Heart left ventricle (tissue), 16 donors: Measurements from ENCODE around the gene TPSD1. TPM values are rescaled to one million over a fixed set of nuclear protein-coding genes. Genes with fewer than 3 reads are reported as not detected.
A peak's percentile ranks its signal among the peaks of the same experiment; 100 is the strongest.

Source experiments
- ATAC-seq, 4 donors: fragments of 200-7000 bp; cut with Tn5 transposase; one replicate each; pipeline ENCODE4 v1.9.1; 2020 to 2022; ENCODE audit warnings: moderate library complexity in 4 of 4, mild to moderate bottlenecking in 3 of 4, moderate number of reproducible peaks in 1 of 4
- DNase-seq, 5 donors: peaks; one replicate each; pipeline ENCODE4 v3.0.0-alpha.2; 2020
- H3K27ac ChIP-seq, 12 donors: fragments of 200-600 bp; sonication (generic) in 4 of 12; one replicate each; pipeline versions ENCODE4 v1.5.0 to v1.8.0; 2016 to 2022; ENCODE audit warnings: mild to moderate bottlenecking in 2 of 12
- H3K27me3 ChIP-seq, 9 donors: fragments of 200-600 bp; sonication (generic) in 2 of 9; one replicate each; pipeline versions ENCODE4 v1.5.1 to v1.8.0; 2016 to 2022; ENCODE audit warnings: mild to moderate bottlenecking in 3 of 9
- H3K36me3 ChIP-seq, 9 donors: fragments of 200-600 bp; sonication (generic) in 2 of 9; one replicate each; pipeline versions ENCODE4 v1.5.0 to v1.8.0; 2018 to 2022; ENCODE audit warnings: mild to moderate bottlenecking in 2 of 9
- H3K4me1 ChIP-seq, 12 donors: fragments of 200-600 bp; sonication (generic) in 4 of 12; one replicate each; pipeline versions ENCODE4 v1.5.0 to v1.8.0; 2016 to 2022; ENCODE audit warnings: mild to moderate bottlenecking in 3 of 12
- H3K4me3 ChIP-seq, 12 donors: fragments of 200-600 bp; sonication (generic) in 4 of 12; one replicate each; pipeline versions ENCODE4 v1.5.0 to v1.8.0; 2017 to 2022; ENCODE audit warnings: mild to moderate bottlenecking in 9 of 12, moderate library complexity in 4 of 12
- H3K9me3 ChIP-seq, 12 donors: fragments of 200-600 bp; sonication (generic) in 4 of 12; one replicate each; pipeline versions ENCODE4 v1.5.0 to v1.8.0; 2016 to 2022; ENCODE audit warnings: mild to moderate bottlenecking in 1 of 12
- POLR2A ChIP-seq, 2 donors: fragments of 450-650 bp; IDR thresholded peaks; one replicate each; pipeline ENCODE4 v1.6.1; 2017; ENCODE audit warnings: antibody characterized with exemption in 2 of 2, mild to moderate bottlenecking in 2 of 2, moderate library complexity in 2 of 2
- WGBS, 4 donors: extraction: QIAGEN DNeasy Blood & Tissue Kit in 2 of 4; methylation state at CpG; one replicate each; pipeline versions ENCODE4 v1.1.5 to v1.1.7; 2013 to 2018; 5-methylcytosine and 5-hydroxymethylcytosine counted together
- intact Hi-C, 10 donors: fragments of 100-400 bp; cut with DNase I; formaldehyde crosslinking; loops; one replicate each; pipeline versions ENCODE4 v1.11.1 to v1.14.2; 2022
- polyA plus RNA-seq, 2 donors: library from polyadenylated mRNA; stranded (reverse); fragments of 200-250 nt; gene quantifications; one replicate each; pipeline ENCODE4 v1.2.3, GENCODE V29; 2013
- total RNA-seq, 9 donors: library from RNA; depleted of rRNA in 2 of 9; stranded (reverse); fragments of >200 nt in 2 of 9; fragmentation: NEBNext Ultra II Directional in 3 of 9; extraction: Animal tissue kit (Norgen Biotek cat#: 25700) in 3 of 9; gene quantifications; one replicate each; pipeline versions ENCODE4 v1.1.0 to v1.2.4, GENCODE V29; 2016 to 2023
- TF ChIP-seq, protein P1 (sequence below), 12 donors: fragments of 200-600 bp; sonication (generic) in 4 of 12; IDR thresholded peaks; one replicate each; pipeline versions ENCODE4 v1.5.0 to v1.8.0; 2018 to 2022; ENCODE audit warnings: antibody characterized with exemption in 12 of 12, mild to moderate bottlenecking in 5 of 12
- donor health status: ischemic (EF 13 %, LVEDD 7.1; RV severe dilation, severe dysfunction).
- donor health status: healthy with polysubstance abuse.
- donor health status: DM: no; HTN: yes; CAD: no.
- donor health status: DM: no; HTN: no; CAD: no.
- donor health status: ischemic (EF 25% LVEDD 6.9; RV normal size, moderate dysfunction).
- donor health status: ischemic (EF 25% LVEDD 5.7; RV mildly dilated, moderate dysfunction).
- donor health status: healthy.
- donor health status: DM: yes; HTN: yes; CAD: no.
- donor health status: ischemic (EF 35%, LVEDD 5.7; RV mildly dilated, moderate dysfunction).
- donor health status: nonischemic (EF 11% LVEDD 7.7; RV severe dilation, severe dysfunction).
- donor health status: DM: yes; HTN: yes; CAD: no.
- donor health status: PGD.
- donor health status: ischemic (EF 29% LVEDD 5.4; RV normal size, mild dysfunction).
- donor health status: nonischemic (EF 23%, LVEDD 6.1; RV moderate dilation, normal function).

Gene TPSD1
- total and polyA plus RNA-seq, 11 donors = 0.17 to 0.38 TPM; not detected in 9

GRCh38 chr16:1299868-1300203, 44.0 kb downstream of the TPSD1 start:
- TF ChIP-seq POLR2A (IDR thresholded peaks at IDR 0.05) = no peak
- TF ChIP-seq, protein P1, sequence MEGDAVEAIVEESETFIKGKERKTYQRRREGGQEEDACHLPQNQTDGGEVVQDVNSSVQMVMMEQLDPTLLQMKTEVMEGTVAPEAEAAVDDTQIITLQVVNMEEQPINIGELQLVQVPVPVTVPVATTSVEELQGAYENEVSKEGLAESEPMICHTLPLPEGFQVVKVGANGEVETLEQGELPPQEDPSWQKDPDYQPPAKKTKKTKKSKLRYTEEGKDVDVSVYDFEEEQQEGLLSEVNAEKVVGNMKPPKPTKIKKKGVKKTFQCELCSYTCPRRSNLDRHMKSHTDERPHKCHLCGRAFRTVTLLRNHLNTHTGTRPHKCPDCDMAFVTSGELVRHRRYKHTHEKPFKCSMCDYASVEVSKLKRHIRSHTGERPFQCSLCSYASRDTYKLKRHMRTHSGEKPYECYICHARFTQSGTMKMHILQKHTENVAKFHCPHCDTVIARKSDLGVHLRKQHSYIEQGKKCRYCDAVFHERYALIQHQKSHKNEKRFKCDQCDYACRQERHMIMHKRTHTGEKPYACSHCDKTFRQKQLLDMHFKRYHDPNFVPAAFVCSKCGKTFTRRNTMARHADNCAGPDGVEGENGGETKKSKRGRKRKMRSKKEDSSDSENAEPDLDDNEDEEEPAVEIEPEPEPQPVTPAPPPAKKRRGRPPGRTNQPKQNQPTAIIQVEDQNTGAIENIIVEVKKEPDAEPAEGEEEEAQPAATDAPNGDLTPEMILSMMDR (IDR thresholded peaks at IDR 0.05) = no peak
- no peak overlapping the region for H3K27ac ChIP-seq
- ATAC-seq (no peak), DNase-seq (no peak)
- H3K27me3 ChIP-seq = peaks cover 0 to 34% (median 16%) of the 10 kb centered on the region in 9 donors
- H3K4me3 ChIP-seq = no peak overlapping the region
- intact Hi-C loops = loop anchor here in 3 of 10 donors (10.0 kb wide), 2 partner anchors 105 to 115 kb away; partner anchors contain the start of gene UNKL (in 2 of the 3)
- 77 to 85% (median 81%) methylated on average over 12 of the region's 12 CpGs for WGBS, 4 donors
- peaks cover 0 to 17% (median 7%) of the 10 kb centered on the region in 12 donors for H3K4me1 ChIP-seq
- no peaks in the 10 kb centered on the region for H3K9me3 ChIP-seq
- H3K36me3 ChIP-seq = no peaks in the 10 kb centered on the region

- H3K27me3 ChIP-seq = peaks cover 0 to 33% (median 16%) of the 10 kb centered on the region in 9 donors
- no peak for TF ChIP-seq POLR2A (IDR thresholded peaks at IDR 0.05)
- TF ChIP-seq, protein P1 (IDR thresholded peaks at IDR 0.05) = peak; percentile 65 to 92 (median 82)
- intact Hi-C loops = loop anchor here in 3 of 10 donors (10.0 kb wide), 2 partner anchors 104 to 114 kb away; partner anchors contain the start of gene UNKL (in 2 of the 3)
- H3K36me3 ChIP-seq = no peaks in the 10 kb centered on the region
- H3K27ac ChIP-seq = no peak overlapping the region
- peak in 3 of 4 donors; percentile 72 to 80 (median 79) for ATAC-seq
- peak; percentile 63 to 88 (median 68) for DNase-seq
- WGBS, 4 donors = 8 to 16% (median 12%) methylated on average over 21 to 42 of the region's 42 CpGs
- peaks cover 0 to 19% (median 7%) of the 10 kb centered on the region in 12 donors for H3K4me1 ChIP-seq
- H3K4me3 ChIP-seq = peak overlapping the region in 4 of 12 donors; percentile 12 to 26 (median 18)
- H3K9me3 ChIP-seq = no peaks in the 10 kb centered on the region
Observed at GRCh38 chr16:1300664-1301476, 45.0 kb downstream of the TPSD1 start.

DNA sequence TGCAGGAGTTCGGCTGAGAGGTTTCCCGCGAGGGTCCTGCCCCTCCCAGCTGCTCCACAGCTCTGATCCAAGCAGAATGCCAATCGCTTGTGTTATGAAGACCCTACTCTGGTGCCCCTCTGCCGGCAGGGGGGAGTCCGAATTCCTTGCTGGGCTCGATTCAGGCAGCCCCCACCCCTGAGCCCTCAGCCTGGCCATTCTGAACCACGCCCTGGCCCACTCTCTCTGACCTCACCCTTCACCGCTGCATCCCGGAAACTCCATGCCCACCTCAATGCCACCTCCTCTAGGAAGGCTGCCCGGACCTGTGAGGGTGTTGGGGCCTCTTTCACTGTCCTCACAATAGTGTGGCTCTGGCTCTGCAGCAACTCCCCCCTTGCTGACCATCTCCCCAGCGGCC, 45.7 kb downstream of the TPSD1 start:
- Histone ChIP-seq H3K4me1 (peaks cover 0 to 19% (median 7%) of the 10 kb centered on the region in 12 donors), H3K36me3 (no peaks in the 10 kb centered on the region), H3K4me3 (no peak overlapping the region), H3K27me3 (peaks cover 0 to 31% (median 12%) of the 10 kb centered on the region in 9 donors), H3K9me3 (no peaks in the 10 kb centered on the region), H3K27ac (no peak overlapping the region)
- WGBS, 4 donors = 74 to 87% (median 78%) methylated on average over 12 of the region's 12 CpGs
- no peak for DNase-seq
- intact Hi-C loops = loop anchor here in 3 of 10 donors (10.0 kb wide), 2 partner anchors 103 to 113 kb away; partner anchors contain the start of gene UNKL (in 2 of the 3)
- no peak for TF ChIP-seq POLR2A (IDR thresholded peaks at IDR 0.05)
- TF ChIP-seq, protein P1 (IDR thresholded peaks at IDR 0.05) = no peak
- no peak for ATAC-seq

DNA sequence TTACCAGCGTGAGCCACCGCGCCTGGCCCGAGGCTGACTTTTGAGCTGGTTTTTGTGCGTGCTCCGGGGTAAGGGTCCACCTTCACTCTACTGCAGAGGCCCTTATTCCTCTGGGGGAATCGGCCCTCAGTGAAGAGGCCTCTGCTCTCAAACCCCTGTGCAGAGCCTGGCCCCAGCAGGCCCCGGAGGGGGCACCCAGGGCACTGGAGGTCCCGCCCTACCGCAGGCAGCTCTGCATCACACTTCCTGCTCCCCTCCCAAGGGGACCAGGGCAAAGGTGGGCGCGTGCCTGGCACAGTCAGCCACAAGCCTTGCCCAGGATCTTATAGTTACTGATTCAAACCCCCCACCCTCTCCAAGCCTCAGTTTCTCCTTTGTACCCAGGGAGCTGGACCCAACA, 50.0 kb downstream of the TPSD1 start:
- no peak overlapping the region for H3K4me3 ChIP-seq
- no peak for TF ChIP-seq POLR2A (IDR thresholded peaks at IDR 0.05)
- TF ChIP-seq, protein P1 (IDR thresholded peaks at IDR 0.05) = no peak
- peaks cover 0 to 10% (median 3%) of the 10 kb centered on the region in 9 donors for H3K27me3 ChIP-seq
- peaks cover under 1 to 21% (median 9%) of the 10 kb centered on the region in 12 donors for H3K4me1 ChIP-seq
- H3K36me3 ChIP-seq = no peaks in the 10 kb centered on the region
- no peak overlapping the region for H3K27ac ChIP-seq
- no peaks in the 10 kb centered on the region for H3K9me3 ChIP-seq
- intact Hi-C loops = loop anchor here in 5 of 10 donors (5.0 to 10.0 kb wide), 5 partner anchors 41 to 109 kb away; partner anchors contain the start of genes UNKL (in 3 of the 5), GNPTG (in 1 of the 5) and TSR3 (in 1 of the 5)
- ATAC-seq = no peak
- 73 to 88% (median 82%) methylated on average over 11 to 12 of the region's 12 CpGs for WGBS, 4 donors
- DNase-seq = no peak
